Fibroblast of lung (primary cell): Measurements from ENCODE around the gene PIK3R1. TPM values are rescaled to one million over a fixed set of nuclear protein-coding genes. Genes with fewer than 3 reads are reported as not detected.

Experiments
- DNase-seq, 2 donors: peaks; one replicate each; pipeline versions ENCODE4 v3.0.0 to v3.0.0-alpha.2; 2010; ENCODE audit warnings: low read depth in 2 of 2
- H2AFZ ChIP-seq: 2 replicates; pipeline ENCODE4 v1.5.1; 2012; ENCODE audit warnings: low read length, control low read depth, inconsistent platforms
- H3K27ac ChIP-seq: 2 replicates; pipeline ENCODE4 v1.5.1; 2011; ENCODE audit warnings: low read length, control low read depth; ENCODE audit not compliant: insufficient read depth
- H3K27me3 ChIP-seq: 2 replicates; pipeline ENCODE4 v1.5.1; 2011; ENCODE audit warnings: mild to moderate bottlenecking, low read length; ENCODE audit not compliant: control insufficient read depth, insufficient read depth
- H3K36me3 ChIP-seq: 2 replicates; pipeline ENCODE4 v1.5.1; 2011; ENCODE audit warnings: low read length; ENCODE audit not compliant: control insufficient read depth, insufficient read depth
- H3K4me1 ChIP-seq: 2 replicates; pipeline ENCODE4 v1.5.1; 2011; ENCODE audit warnings: low read length; ENCODE audit not compliant: control insufficient read depth, insufficient read depth; ENCODE audit errors: extremely low read depth
- H3K4me2 ChIP-seq: 2 replicates; pipeline ENCODE4 v1.5.1; 2011; ENCODE audit warnings: low read length, control low read depth; ENCODE audit not compliant: insufficient read depth; ENCODE audit errors: extremely low read depth
- H3K4me3 ChIP-seq, 4 experiments: fragments of 200-600 bp in 1 of 4; sonication (generic) in 1 of 4; replicated peaks in 1 of 4; 2 replicates each; pipeline ENCODE4 v1.5.1; 2011 to 2016; ENCODE audit warnings: low read length in 4 of 4, low read depth in 3 of 4, mild to moderate bottlenecking in 3 of 4, control low read depth in 2 of 4, inconsistent platforms in 1 of 4, mixed read lengths in 1 of 4; ENCODE audit not compliant: insufficient read depth in 1 of 4; ENCODE audit errors: control extremely low read depth in 1 of 4
- H3K79me2 ChIP-seq: 2 replicates; pipeline ENCODE4 v1.5.1; 2012; ENCODE audit warnings: mild to moderate bottlenecking, low read length, inconsistent platforms; ENCODE audit not compliant: control insufficient read depth, insufficient read depth
- H3K9ac ChIP-seq: 2 replicates; pipeline ENCODE4 v1.5.1; 2011; ENCODE audit warnings: mild to moderate bottlenecking, low read length, control low read depth; ENCODE audit not compliant: insufficient read depth
- H3K9me3 ChIP-seq: 2 replicates; pipeline ENCODE4 v1.5.1; 2012; ENCODE audit warnings: low read depth, low read length; ENCODE audit not compliant: control insufficient read depth, insufficient read depth
- H4K20me1 ChIP-seq: 2 replicates; pipeline ENCODE4 v1.5.1; 2011; ENCODE audit warnings: low read length; ENCODE audit not compliant: control insufficient read depth, insufficient read depth; ENCODE audit errors: extremely low read depth
- CTCF ChIP-seq, 2 donors: IDR thresholded peaks in 1 of 2; conservative IDR thresholded peaks in 1 of 2; 1 replicate in 1 of 2; 2 replicates in 1 of 2; pipeline ENCODE4 v1.5.1; 2011 to 2012; ENCODE audit warnings: low read length in 2 of 2, control low read depth in 1 of 2, inconsistent platforms in 1 of 2, low read depth in 1 of 2, mild to moderate bottlenecking in 1 of 2
- EZH2 ChIP-seq: IDR thresholded peaks from 2 replicates; pipeline ENCODE4 v1.5.1; 2012; ENCODE audit warnings: low read length, control low read depth, mild to moderate bottlenecking; ENCODE audit errors: missing control alignments
- polyA plus RNA-seq, 2 donors: library from polyadenylated mRNA; depleted of rRNA in 1 of 2; stranded (reverse) in 1 of 2; unstranded in 1 of 2; fragments of >200 nt; gene quantifications; 2 replicates each; pipeline ENCODE4 v1.2.1, GENCODE V29; 2011 to 2012; ENCODE audit warnings: missing spikeins in 1 of 2
- total RNA-seq: library from RNA; depleted of rRNA; stranded (reverse); fragments of >200 nt; gene quantifications from 2 replicates; pipeline ENCODE4 v1.2.1, GENCODE V29; 2014

The PIK3R1 gene
- total and polyA plus RNA-seq, 2 donors (not counting 1 experiment from before 2014, with no cell fraction given): 17.7 to 36.3 TPM

GRCh38 chr5:68273717-68274409, 58.3 kb downstream of the PIK3R1 start:
- TF ChIP-seq CTCF (conservative IDR thresholded peaks at IDR 0.05 in 1 of 2, IDR thresholded peaks at IDR 0.05 in 1 of 2; ENCODE audit: low read depth in 1 of 2, low read length in 2 of 2) (no peak), EZH2 (no peak)
- DNase-seq: no peak
- Histone ChIP-seq H3K36me3 (peaks cover 1% of the 10 kb centered on the region), H3K4me1 (peaks cover 5% of the 10 kb centered on the region), H3K4me3 (no peak overlapping the region), H3K79me2 (peaks cover 8% of the 10 kb centered on the region), H3K27ac (no peak overlapping the region), H3K27me3 (no peaks in the 10 kb centered on the region), H3K9me3 (no peaks in the 10 kb centered on the region), H4K20me1 (no peaks in the 10 kb centered on the region), H2AFZ (no peak overlapping the region), H3K9ac (no peak overlapping the region), H3K4me2 (no peak overlapping the region)

DNA sequence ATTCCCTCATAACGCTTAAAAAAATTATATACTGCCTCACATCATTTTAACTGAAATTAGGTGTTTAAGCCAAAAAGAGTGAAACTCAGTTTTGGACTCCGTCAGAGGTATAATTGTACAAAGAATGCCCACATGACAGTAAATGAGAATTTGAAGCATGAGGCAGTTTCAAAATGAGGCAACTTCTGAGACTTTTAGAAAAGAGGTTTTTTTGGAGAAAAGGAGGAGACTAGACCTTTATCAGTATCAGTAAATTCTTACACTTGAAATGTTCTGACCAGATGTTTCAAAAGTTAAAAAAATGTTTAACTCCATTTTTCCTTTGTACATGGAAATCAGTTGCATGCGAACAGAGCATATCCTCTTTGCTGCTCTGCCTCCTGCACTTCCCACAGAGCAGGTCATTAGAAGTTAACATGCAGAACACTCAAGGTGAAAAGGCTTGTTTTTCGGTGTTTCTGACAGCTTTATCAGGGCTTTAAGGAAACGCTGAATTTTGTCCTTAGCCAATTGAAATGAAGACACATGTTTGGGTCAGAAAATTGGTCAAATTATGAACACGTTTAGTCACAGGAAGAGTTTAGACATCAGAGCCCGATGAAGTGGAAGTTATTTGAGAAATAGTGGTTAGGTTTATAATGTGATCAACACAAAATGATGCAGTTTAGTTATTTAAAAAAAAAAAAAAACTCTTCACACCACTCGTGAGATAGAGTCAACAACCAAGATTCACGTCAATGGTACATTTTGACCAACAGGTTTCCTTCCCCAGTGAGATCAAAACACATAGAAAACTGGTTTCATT, 59.5 kb downstream of the PIK3R1 start:
- H3K4me1 ChIP-seq: no peaks in the 10 kb centered on the region
- H4K20me1 ChIP-seq: no peaks in the 10 kb centered on the region
- H3K9me3 ChIP-seq: no peaks in the 10 kb centered on the region
- H3K4me3 ChIP-seq: no peak overlapping the region
- no peak overlapping the region for H3K4me2 ChIP-seq
- H3K9ac ChIP-seq: no peak overlapping the region
- H3K27me3 ChIP-seq: no peaks in the 10 kb centered on the region
- H3K36me3 ChIP-seq: peaks cover 1% of the 10 kb centered on the region
- H3K79me2 ChIP-seq: peaks cover 4% of the 10 kb centered on the region
- no peak for DNase-seq
- no peak overlapping the region for H3K27ac ChIP-seq
- TF ChIP-seq EZH2 (no peak), CTCF (conservative IDR thresholded peaks at IDR 0.05 in 1 of 2, IDR thresholded peaks at IDR 0.05 in 1 of 2; ENCODE audit: low read depth in 1 of 2, low read length in 2 of 2) (no peak)
- H2AFZ ChIP-seq: no peak overlapping the region

- Histone ChIP-seq H3K9ac (no peak overlapping the region), H3K4me1 (no peaks in the 10 kb centered on the region), H3K9me3 (no peaks in the 10 kb centered on the region), H4K20me1 (no peaks in the 10 kb centered on the region), H3K36me3 (peaks cover 1% of the 10 kb centered on the region), H2AFZ (no peak overlapping the region), H3K27me3 (no peaks in the 10 kb centered on the region), H3K4me3 (no peak overlapping the region), H3K79me2 (no peaks in the 10 kb centered on the region), H3K27ac (no peak overlapping the region), H3K4me2 (no peak overlapping the region)
- DNase-seq: no peak
- no peak for TF ChIP-seq CTCF (conservative IDR thresholded peaks at IDR 0.05 in 1 of 2, IDR thresholded peaks at IDR 0.05 in 1 of 2; ENCODE audit: low read depth in 1 of 2, low read length in 2 of 2)
- TF ChIP-seq EZH2: no peak
These were observed 61.2 kb downstream of the PIK3R1 start for GRCh38 chr5:68276740-68277139.
